ENCODE results near the gene ATG10.
A peak's percentile ranks its signal among the peaks of the same experiment; 100 is the strongest.
"Not testable (repeated sequence)": the region's sequence is repeated elsewhere in the genome, so short reads cannot be mapped to it uniquely, and the experiment has no call there.

The ATG10 gene

DNA sequence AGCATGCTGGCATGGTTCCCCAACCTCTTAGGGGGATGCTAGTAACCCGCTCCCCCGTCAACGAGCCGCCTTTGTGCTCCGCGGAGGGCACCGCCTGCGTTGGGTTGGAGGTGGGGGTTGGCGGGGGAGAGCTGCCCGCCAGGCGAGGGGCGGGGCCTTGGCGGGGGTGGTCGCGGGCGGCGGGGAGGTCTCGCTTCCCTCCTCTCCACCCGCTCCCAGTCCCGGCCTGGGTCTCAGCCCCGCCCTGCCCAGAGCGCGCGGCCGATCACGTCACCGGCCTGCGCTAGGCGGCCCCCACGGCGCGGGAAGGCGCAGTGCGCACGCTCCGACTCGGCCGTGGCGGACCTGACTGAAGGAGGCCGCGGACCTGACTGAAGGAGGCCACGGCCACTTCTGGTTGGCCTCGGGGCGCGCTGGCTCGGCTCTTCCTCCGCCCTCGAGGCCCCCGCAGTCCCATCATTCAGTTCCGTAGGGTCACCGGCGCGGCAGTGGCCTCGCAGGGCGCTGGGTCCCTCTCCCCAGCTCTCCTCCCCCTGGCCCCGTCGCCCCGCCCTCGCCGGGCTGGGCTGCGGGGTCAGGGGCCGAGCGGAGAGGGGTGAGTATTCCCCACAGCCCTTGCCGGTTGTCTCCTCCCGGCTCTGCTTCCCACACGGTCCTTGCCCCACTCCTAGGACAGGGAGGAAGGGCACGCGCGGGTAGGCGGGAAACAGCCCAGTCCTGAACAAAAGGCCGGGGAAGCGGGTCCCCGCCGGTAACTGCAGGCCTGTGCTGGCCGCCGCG lies at the start of gene ATG10:
Gene ATG10, plus strand, starts transcription at position 312 of the 780 bp plus-strand sequence. CDS start 15,548 bp downstream, outside the sequence.
- in situ Hi-C loops (cut with HindIII; ENCODE audit: low pct_ligation_motif_present, low pct_unique_long_range_greater_than_20kb, low sequenced_read_pairs) = no loop called here
- peak; percentile 88 for DNase-seq

DNA sequence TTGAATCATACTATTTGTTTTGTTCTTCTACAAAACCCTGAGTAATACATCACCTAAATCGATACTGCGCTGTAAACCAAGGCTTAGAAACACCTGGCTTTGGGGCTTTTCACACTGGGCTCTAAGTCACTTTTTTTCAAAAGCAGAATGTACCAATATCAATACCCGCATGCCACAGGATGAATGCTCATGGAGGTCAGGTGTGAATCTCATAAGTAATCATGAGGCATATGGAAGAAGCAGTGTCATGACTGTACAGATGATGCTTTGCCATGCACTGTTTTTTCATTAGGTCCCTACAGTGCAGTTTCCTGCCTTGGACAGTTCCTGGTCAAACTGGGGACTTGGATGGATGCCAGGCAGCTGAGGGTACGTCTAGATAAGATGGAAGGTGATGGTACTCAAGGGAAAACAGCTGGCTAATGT lies 49.0 kb upstream of the ATG10 start:
- DNase-seq = no peak
- in situ Hi-C loops (cut with HindIII; ENCODE audit: low pct_ligation_motif_present, low pct_unique_long_range_greater_than_20kb, low sequenced_read_pairs) = no loop called here

DNA sequence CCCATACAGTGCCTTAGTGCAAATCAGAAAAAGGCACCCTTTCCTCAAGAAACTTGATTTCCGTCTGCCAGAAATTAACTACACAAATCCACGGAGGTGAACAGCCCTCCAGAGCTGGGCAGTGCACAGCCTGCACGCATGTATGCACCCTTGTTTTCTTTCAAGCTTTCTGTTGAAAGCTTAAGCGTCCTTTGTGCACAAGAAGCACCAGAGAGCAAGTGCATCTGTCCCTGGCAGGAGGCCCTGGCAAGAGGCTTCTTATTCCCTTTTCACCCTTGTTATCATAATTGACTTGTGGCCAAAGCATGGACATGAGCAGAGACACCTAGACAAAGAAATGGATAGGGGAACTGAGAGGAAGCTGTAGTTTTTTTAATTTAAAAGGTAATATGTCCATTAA lies 47.4 kb upstream of the ATG10 start:
- in situ Hi-C loops (cut with HindIII; ENCODE audit: low pct_ligation_motif_present, low pct_unique_long_range_greater_than_20kb, low sequenced_read_pairs) = no loop called here
- DNase-seq = no peak

DNA sequence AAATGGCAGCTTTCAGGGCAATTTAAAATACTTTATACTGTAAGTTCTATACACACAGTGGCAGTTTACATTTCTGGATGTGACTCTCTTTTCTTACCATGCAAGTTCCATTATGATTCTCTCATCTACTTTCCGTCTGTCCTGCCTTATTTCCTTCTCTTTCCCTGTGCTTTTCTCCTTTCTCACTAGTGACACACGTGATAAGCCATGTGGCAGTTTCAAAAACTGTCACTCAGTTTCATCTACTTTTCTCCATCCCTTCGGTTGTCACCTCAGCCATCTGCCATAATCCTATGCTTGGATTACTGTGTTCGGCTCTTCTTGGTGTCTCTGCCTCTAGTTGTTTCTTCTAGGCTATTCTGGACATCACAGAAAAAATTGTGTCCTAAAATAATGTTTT lies 46.8 kb upstream of the ATG10 start:
- in situ Hi-C loops (cut with HindIII; ENCODE audit: low pct_ligation_motif_present, low pct_unique_long_range_greater_than_20kb, low sequenced_read_pairs) = no loop called here
- DNase-seq = no peak

DNA sequence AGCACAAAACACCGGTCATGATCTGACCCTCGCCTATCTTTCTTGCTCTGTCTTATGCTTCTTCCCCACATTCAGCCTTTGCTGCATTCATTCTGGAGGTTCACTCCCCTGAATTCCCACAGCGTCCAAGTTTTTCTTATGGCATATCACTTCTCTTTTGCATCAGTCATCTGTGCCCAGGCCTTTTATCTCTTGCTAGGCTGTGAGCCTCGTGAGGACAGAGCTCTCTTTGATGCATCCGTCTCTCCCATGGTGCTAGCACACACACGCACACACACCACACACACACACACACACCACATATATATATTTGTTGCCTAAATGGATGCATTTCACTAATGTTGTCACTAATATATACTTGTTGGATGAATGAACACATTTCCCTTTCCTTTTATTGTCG lies 45.8 kb upstream of the ATG10 start:
- in situ Hi-C loops (cut with HindIII; ENCODE audit: low pct_ligation_motif_present, low pct_unique_long_range_greater_than_20kb, low sequenced_read_pairs) = no loop called here
- DNase-seq = no peak

DNA sequence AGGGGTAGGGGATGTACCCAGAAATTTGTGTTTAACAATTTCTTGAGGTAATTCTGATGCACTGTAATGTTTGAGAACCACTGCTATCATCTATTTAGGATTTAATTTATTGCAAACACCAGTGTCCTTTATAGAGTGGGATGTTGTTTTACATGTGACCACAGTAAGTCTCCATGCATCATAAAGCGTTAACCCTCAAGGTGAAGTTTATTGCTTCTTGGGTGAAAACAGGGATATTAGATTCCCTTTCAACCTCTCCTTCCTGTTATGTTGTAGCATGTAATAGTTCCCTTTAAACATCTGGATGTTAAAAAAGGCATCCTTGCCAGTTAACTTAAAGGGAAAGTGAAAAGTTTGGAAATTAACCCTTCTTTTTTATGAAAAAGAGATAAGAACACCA lies 35.8 kb upstream of the ATG10 start:
- in situ Hi-C loops (cut with HindIII; ENCODE audit: low pct_ligation_motif_present, low pct_unique_long_range_greater_than_20kb, low sequenced_read_pairs) = no loop called here
- DNase-seq = no peak

DNA sequence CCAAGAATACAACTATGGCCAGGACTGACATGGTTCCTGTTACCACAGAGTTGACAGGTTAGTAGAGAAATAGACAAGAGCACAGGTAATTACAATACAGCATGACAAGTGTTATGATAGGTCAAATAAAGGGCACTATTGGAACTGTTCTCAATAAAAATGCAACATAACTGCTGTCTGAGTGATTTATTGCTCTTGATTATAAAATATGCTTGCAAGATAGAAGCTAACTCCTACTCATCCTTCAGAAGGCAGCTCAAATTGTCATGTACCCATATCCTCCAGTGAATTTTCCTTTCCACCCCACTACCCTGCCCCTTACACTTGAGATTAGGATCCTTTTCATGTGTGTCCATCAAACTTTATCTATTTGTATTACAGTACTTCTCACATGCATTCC lies 35.1 kb upstream of the ATG10 start:
- in situ Hi-C loops (cut with HindIII; ENCODE audit: low pct_ligation_motif_present, low pct_unique_long_range_greater_than_20kb, low sequenced_read_pairs) = no loop called here
- no peak for DNase-seq

DNA sequence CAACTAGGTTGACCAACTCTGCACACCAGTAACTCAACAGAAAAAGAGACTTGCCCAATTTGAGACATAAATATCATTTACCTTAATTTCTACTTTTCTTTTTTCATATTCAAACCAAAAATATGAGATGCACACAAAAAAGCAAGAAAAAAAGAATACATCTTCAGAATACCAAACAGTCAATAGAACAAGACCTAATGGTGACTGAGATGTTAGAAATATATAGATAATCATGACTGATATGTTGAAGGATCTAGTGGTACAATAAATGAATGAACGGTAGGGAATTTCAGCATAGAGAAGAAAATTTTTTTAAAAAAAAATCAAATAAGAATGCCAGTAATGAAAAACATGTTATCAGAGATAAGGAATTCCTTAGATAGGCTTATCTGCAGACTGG lies 29.1 kb upstream of the ATG10 start:
- in situ Hi-C loops (cut with HindIII; ENCODE audit: low pct_ligation_motif_present, low pct_unique_long_range_greater_than_20kb, low sequenced_read_pairs) = no loop called here
- DNase-seq = no peak

DNA sequence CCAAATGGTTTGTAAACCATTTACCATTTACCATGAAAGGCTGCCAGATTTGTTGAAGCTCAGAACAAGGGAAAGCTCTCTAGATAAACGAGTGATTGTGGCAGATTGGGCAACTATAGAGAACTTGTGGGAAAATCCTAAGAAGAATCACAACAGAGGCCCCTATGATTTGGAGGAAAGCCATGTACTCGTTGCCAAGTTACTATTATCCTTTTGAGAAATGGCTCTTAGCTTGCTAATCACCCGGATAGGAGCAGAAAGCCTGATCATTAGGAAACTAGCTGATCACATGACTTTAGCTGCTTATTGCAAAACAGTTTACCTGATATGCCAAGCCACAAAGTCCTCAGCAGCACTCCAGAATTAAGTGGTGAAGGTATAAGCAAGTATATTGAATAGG lies 23.5 kb upstream of the ATG10 start:
- in situ Hi-C loops (cut with HindIII; ENCODE audit: low pct_ligation_motif_present, low pct_unique_long_range_greater_than_20kb, low sequenced_read_pairs) = no loop called here
- no peak for DNase-seq

DNA sequence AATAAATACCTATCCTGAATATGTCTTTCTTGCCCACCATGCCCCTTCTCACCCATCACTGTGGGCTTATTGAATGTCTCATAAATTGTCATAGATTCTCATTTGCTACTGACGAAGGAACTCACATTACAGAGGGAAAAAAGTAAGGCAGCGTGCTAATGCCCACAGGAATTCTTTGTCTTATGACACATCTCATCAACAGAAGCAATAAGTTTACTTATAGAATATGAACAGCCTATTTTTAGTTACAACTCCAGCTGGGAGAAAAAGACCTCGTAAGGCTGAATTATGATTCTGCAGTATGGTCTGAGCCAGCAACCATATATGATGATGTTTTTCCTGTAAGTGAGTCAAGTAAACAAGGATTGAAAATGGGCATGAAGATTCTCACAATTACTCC lies 22.4 kb upstream of the ATG10 start:
- in situ Hi-C loops (cut with HindIII; ENCODE audit: low pct_ligation_motif_present, low pct_unique_long_range_greater_than_20kb, low sequenced_read_pairs) = no loop called here
- no peak for DNase-seq

DNA sequence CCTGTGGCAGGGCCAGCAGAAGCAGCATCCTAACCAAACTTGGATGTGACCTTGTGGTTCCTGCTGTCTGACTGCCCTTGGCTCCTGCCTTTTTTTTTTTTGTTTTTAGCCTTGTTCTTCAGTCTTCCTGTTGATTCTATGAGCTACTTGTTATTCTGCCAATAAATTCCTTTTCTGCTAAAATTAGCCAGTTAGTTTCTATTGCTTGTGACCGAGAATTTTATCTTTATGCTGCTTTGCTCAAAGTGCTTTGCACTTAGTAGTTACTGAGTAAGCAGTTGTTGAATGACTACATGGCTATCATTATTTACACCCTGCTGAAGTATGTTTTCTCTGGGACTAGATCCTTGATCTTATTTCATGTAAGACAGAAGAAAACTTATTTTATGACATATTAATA lies 20.8 kb upstream of the ATG10 start:
- in situ Hi-C loops (cut with HindIII; ENCODE audit: low pct_ligation_motif_present, low pct_unique_long_range_greater_than_20kb, low sequenced_read_pairs) = no loop called here
- no peak for DNase-seq

DNA sequence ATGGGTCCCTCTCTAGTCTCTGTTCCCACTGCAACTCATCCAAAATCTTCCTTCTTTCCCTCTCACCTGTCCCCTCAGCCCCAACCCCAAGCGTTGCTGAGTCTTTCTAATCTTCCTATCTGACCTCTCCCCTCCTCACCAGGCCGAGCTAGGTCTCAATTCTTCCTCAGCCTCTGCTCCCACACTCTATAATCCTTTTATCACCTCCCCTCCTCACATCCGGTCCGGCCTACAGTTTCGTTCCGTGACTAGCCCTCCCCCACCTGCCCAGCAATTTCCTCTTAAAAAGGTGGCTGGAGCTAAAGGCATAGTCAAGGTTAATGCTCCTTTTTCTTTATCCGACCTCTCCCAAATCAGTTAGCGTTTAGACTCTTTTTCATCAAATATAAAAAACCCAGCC lies 17.0 kb upstream of the ATG10 start:
- DNase-seq; in situ Hi-C loops (cut with HindIII; ENCODE audit: low pct_ligation_motif_present, low pct_unique_long_range_greater_than_20kb, low sequenced_read_pairs): not testable (repeated sequence)

DNA sequence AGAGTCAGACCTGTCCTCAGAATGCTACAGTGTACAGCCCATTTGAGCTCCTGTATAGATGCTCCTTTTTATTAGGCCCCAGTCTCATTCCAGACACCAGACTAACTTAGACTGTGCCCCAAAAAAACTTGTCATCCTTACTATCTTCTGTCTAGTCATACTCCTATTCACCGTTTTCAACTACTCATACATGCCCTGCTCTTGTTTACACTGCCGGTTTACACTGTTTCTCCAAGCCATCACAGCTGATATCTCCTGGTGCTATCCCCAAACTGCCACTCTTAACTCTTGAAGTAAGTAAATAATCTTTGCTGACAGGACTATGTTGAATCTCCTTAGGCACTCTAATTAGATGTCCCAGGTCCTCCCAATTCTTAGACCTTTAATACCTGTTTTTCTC lies 13.7 kb upstream of the ATG10 start:
- in situ Hi-C loops (cut with HindIII; ENCODE audit: low pct_ligation_motif_present, low pct_unique_long_range_greater_than_20kb, low sequenced_read_pairs); DNase-seq: not testable (repeated sequence)

DNA sequence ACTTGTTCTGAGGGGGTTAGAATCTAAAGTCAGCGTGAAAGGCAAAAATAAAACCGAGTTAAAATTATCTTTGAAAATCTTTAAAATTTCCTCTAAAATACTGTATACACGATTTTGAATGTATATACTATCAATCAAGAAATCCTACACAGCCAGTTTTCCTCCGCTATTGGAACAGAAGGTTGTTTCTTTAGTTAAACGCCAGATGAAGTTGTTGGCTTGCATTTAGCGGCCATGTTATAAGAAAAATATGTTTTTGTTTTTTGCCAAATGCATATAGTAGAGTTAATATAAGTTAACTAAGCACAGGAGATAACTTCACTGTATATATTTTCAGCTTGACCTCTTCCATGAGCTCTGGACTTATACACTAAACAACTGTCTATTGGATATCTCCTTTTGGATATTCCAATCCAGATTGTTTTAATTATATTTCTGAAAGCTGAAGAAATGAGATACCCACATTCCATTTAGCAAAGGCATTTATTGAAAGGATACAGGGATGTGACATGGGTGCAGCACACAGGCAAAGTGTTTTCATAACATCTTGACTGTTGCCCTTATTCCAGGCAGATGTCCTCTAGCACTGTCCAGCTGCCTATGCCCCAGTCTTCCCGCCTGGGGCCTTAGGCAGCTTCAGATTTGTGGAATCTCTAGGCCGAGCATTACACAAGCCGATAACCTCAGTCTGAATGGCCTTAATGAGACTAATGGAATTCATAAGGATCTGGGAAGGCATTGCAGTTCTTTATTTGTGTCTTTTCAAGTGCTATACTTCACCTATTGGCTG lies 10.0 kb upstream of the ATG10 start:
- no peak for DNase-seq
- in situ Hi-C loops (cut with HindIII; ENCODE audit: low pct_ligation_motif_present, low pct_unique_long_range_greater_than_20kb, low sequenced_read_pairs) = no loop called here

DNA sequence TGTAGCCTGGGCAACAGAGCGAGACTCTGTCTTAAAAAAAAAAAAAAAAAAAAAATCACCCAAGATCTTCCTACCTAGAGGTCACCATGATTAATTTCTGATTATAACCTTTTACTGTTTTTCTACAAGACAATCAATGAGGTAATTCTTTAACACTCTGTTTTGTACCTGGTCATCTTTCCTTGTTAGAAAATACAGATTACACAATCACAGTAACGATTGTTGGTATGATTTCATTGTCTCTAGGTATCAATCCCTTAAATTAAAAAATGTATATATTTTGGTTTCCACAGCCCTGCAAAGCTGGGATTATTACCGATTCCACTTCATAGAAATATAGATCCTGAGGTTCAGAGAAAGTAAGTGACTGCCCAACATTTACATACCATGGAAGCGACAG lies 8.3 kb upstream of the ATG10 start:
- no peak for DNase-seq
- in situ Hi-C loops (cut with HindIII; ENCODE audit: low pct_ligation_motif_present, low pct_unique_long_range_greater_than_20kb, low sequenced_read_pairs) = no loop called here

DNA sequence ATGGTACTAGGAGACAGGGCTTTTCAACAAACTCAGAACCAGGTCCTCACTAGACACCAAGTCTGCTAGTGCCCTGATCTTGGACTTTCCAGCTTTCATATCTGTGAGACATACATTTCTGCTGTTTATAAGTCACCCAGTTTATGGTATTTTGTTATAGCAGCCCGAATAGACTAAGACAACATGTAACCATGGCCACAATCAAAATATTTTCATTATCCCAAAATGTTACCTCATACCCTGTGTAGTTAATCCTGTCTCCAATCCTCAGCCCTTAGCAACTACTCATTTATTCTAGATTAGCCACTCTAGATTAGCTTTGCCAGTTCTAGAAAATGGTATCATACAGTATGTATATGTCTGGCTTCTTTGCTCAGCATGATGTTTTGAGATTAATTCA lies 6.3 kb upstream of the ATG10 start:
- no peak for DNase-seq
- in situ Hi-C loops (cut with HindIII; ENCODE audit: low pct_ligation_motif_present, low pct_unique_long_range_greater_than_20kb, low sequenced_read_pairs) = no loop called here

DNA sequence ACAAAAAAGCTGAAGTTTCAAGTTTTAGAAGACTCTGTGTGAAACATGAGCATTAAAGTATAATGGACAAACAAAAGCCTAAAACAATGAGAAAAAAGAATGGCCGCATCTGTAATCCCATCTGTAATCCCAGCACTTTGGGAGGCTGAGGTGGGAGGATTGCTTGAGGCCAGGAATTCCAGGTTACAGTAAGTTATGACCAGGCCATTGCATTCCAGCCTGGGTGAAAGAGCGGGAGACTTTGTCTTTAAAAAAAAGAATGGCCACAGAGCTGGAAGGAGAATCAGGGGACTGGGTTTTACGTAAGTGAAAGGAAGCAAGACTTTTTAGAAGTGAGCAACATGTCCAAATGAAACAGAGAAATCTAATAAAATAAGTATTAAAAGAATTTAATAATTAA lies 2.6 kb upstream of the ATG10 start:
- in situ Hi-C loops (cut with HindIII; ENCODE audit: low pct_ligation_motif_present, low pct_unique_long_range_greater_than_20kb, low sequenced_read_pairs) = no loop called here
- no peak for DNase-seq

DNA sequence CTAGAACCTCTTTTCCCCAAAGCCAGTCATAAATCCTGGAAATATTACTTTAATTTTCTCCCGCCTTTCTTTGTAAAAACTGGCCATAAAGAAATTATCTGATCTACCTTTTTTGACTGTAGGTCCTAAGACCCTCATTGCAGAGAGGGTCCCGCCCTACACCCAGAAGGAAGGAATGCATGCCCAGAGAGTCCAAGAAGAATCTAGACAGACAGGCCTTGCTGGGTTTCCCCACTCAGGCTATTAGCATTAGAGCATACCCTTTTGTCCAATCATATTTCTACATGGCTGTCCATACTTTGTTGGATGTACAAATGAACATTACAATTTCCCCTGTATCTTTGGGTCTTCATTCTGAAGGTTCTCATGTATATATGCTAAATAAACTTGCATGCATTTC lies 1.9 kb upstream of the ATG10 start:
- DNase-seq = no peak
- in situ Hi-C loops (cut with HindIII; ENCODE audit: low pct_ligation_motif_present, low pct_unique_long_range_greater_than_20kb, low sequenced_read_pairs) = no loop called here

DNA sequence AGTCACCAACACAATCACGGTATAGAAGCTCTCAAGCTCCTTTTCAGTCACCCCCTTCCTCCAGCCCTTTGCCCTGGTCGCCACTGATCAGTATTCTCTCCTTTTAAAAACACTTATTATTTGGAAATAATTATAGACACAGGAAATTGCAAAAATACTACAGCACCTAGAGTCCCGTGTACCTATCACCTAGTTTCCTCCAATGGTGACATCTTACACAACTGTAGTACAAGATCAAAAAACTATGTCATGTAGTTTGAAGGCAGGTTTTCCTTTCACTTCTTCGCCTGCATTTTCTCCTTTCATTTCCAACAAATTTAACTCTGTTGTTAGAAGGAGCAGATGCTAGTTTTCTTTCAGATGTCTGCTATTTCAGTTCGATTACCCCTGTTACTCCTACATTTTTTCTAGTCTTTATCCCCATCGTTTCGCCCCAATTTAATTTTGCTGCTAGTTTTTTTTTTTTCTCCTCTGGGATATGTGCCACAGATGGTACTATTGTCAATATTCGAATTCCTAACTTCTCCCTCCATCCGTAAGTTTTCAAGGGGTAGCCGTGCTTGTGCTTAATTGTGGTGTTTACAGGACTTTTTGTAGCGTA lies 612 bp upstream of the ATG10 start:
- in situ Hi-C loops (cut with HindIII; ENCODE audit: low pct_ligation_motif_present, low pct_unique_long_range_greater_than_20kb, low sequenced_read_pairs) = no loop called here

DNA sequence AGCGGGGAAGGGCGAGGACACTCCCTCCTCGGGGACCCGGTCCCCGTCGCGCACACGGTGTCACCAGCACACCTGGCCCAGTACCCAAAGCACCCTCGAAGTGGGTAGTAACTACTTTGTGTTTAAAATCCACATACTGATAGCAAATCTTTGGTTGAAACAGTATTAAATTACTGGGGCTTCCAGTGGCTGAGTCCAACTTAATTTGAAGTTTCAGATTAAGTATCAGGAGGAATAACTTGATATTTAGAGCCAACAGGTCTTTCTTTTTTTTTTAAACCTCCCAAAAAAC lies 615 bp downstream of the ATG10 start:
- no peak for DNase-seq
- in situ Hi-C loops (cut with HindIII; ENCODE audit: low pct_ligation_motif_present, low pct_unique_long_range_greater_than_20kb, low sequenced_read_pairs) = no loop called here

More for the DNA sequence above, 612 bp upstream of the ATG10 start:
- peak; percentile 34 for DNase-seq

Data from ACHN (cell line).